ENCODE results near the gene PKNOX2.

DNA sequence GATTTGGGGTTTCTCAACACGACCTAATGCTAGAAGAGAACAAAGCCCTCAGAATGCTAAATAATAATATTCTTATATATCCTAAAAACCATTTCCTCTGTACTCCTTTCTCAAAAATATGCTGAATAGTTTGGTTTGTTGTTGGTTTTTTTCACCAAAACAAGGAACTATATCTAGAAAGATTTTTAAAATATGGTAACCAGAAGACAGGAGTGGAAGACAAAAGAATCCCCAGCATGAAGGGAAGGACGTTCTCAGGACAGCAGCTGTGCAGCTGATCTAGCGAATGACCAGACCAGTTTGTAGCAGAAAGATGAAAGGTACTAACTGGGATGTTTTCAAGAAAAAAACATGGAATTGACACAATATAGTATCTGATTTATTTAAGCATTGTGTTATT is 312.2 kb downstream of the PKNOX2 start:
- no peak for TF ChIP-seq POLR2A (IDR thresholded peaks at IDR 0.05)
- TF ChIP-seq, protein P1, sequence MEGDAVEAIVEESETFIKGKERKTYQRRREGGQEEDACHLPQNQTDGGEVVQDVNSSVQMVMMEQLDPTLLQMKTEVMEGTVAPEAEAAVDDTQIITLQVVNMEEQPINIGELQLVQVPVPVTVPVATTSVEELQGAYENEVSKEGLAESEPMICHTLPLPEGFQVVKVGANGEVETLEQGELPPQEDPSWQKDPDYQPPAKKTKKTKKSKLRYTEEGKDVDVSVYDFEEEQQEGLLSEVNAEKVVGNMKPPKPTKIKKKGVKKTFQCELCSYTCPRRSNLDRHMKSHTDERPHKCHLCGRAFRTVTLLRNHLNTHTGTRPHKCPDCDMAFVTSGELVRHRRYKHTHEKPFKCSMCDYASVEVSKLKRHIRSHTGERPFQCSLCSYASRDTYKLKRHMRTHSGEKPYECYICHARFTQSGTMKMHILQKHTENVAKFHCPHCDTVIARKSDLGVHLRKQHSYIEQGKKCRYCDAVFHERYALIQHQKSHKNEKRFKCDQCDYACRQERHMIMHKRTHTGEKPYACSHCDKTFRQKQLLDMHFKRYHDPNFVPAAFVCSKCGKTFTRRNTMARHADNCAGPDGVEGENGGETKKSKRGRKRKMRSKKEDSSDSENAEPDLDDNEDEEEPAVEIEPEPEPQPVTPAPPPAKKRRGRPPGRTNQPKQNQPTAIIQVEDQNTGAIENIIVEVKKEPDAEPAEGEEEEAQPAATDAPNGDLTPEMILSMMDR (IDR thresholded peaks at IDR 0.05), result no peak
- no peak for TF ChIP-seq POLR2AphosphoS5 (IDR thresholded peaks at IDR 0.05)

All from gastroesophageal sphincter (tissue), 3 donors.